Measurements from ENCODE around the gene PAX6.

The PAX6 gene

DNA sequence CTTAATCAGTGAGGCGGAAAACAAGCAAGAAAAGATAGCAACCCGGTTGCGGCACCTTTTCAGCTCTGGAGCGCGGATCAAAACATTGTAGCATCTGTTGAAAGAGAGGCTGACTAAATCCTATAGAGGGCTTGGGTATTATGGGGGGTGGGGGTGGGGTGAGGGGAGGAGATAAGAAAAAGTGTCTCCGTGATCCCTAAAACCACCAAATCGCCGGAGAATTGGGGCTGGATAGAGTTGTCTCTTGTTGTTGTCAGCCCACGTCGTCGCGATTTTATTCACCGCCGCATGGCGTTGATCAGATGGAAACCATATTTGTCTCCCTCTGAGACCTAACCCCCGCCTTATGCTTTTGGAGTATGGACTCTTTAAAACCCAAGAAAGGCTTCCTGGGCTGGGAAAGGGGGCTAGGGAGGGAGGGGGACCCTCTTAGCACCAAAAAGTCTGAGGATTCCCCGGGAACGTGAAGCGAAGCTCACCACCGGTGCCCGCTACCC, 13.0 kb downstream of the PAX6 start:
- no peak for DNase-seq (ENCODE audit: low read depth)

DNA sequence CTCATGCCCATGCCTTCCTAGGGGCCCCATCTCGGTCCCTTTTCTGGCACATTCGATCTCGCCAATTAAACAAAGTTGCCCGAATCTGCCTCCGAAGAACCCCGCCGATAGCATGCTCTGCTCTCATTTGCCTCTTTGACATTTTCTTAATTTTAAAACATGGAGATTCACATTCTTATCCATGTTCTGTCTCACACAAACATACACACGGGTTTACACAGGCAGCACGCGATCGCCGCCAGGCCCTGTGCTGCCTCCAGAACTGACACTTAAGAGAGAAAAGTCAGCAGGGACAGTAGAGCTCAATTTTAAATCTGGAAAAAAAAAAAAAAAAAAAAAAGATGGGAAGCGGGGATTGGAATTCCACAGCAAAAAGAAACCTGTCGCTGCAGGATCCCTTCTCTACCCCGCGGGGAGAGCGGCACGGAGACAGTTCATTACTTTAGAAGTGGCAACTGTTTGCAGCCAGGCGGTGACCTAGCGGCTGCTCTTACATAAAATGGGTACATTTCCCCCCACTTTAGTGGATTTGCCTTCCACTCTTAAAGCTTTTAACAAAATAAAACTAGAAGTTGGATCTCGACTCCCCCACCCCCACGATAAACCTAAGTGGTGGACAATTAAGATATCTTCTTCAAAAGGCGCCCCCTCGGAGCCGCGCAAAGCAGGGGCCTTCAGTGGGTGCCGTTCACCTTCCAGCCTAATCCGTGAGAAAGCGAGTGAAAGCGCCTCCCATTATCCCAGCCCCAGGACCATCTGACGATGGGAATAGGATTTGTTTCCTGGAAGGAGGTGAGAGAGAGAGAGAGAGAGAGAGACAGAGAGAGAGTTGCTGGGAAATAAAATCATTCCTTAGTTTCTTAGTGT, 13.7 kb downstream of the PAX6 start:
- no peak for DNase-seq (ENCODE audit: low read depth)

DNA sequence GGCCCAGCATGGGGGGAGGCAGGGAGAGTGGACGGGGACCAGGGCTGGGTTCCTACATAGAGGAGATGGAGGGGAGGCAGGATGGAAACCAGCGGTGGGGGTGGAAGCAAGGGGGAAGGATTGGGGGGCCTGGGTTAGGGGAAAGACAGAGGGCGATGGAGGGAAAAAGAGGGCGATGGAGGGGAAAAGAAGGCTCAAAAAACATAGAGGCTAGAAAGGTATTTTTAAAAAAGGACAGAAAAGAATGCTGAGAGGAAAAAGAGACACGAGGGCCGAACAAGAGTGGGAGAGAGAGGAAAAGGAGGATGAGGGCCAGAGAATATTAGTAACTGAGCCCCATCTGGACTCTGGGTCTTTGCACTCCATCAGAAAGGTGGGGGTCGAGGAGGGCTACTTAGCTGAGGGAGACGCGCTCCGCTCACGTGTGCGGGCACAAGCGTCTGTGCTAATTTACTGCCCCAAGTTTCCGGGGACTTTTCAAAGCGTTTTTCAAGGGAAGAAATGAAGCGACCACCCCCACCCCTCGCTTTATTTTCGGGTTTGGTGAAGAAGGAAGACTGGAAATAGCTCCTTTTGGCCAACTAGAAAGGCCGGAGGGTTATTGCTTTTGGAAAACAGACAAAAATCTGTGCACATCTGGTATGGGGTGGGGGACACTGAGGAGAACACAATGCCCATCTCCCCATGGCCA, 14.5 kb downstream of the PAX6 start:
- no peak for DNase-seq (ENCODE audit: low read depth)

- DNase-seq (ENCODE audit: low read depth) = no peak
These were observed 15.2 kb downstream of the PAX6 start for GRCh38 chr11:31795706-31796498.

DNA sequence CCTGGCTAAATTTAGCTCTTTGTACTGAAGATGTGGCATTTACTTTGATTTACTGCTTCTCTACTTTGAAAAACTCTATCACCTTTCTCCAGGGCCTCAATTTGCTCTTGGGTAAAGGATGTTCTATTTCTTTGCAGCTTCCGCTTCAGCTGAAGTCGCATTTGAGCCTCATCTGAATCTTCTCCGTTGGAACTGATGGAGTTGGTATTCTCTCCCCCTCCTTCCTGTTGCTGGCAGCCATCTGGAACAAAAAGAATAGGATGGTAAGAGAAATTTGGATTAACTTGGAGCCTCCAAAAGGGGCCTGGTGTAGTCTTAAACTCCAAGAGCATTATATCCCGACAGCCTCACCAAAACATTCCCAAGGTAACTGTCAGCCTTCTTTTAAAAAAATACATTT, 16.6 kb downstream of the PAX6 start:
- DNase-seq (ENCODE audit: low read depth) = no peak

DNA sequence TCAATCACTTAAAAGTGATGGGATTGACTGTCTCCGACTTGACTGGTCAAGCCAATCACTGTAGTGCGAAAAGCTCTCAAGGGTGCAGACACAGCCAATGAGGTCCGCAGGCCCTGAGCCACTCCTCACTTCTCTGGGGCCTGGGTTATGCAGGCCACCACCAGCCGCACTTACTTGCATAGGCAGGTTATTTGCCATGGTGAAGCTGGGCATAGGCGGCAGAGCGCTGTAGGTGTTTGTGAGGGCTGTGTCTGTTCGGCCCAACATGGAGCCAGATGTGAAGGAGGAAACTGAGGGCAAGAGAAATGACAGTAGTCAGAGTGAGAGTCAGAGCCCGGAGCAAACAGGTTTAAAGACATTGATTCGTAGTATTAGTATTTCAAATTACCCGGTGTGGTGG, 17.9 kb downstream of the PAX6 start:
- no peak for DNase-seq (ENCODE audit: low read depth)

DNA sequence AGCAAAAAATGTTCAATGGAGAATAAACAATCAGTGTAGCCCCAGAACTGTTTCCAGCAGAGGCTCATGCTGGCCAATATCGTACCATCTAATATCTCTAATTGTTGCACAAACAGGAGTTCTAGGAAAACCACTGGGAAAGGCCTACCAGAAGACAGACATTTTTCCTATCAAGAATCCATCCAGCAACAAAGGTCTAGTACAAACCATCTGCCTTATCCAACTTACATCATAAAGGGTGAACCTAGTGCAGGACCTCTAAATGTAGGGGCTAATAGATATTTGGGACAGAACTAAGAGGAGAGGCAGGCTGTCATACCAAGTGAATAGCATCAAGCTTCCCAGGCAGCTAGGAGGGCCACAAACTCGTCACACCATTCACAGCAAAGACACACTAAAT, 18.7 kb downstream of the PAX6 start:
- DNase-seq (ENCODE audit: low read depth) = no peak

- DNase-seq (ENCODE audit: low read depth) = no peak
These were observed 19.1 kb downstream of the PAX6 start for GRCh38 chr11:31792036-31792435.

- no peak for DNase-seq (ENCODE audit: low read depth)
These were observed 20.5 kb downstream of the PAX6 start for GRCh38 chr11:31790649-31791048.

GRCh38 chr11:31788085-31788484, 23.0 kb downstream of the PAX6 start:
- DNase-seq (ENCODE audit: low read depth) = no peak

- no peak for DNase-seq (ENCODE audit: low read depth)
These were observed 24.0 kb downstream of the PAX6 start for GRCh38 chr11:31786996-31787685.

DNA sequence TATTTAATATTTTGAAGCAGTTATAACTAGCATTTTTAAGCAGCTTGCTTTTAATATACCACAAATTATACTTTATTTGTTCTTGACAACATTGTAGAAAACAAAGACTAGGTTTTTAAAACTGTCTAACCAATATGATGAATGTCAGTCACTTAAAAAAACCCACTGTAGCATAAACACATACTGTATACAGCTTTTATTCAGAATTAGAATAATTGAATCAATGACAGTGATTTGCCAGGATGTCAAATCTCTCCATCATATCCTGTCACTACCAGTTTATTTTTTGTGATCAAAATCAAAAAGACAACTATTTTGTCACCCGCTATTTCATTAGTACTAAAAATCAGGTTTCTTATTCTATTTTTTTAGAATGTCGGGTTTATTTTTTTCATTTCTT, 26.5 kb downstream of the PAX6 start:
- no peak for DNase-seq (ENCODE audit: low read depth)

DNA sequence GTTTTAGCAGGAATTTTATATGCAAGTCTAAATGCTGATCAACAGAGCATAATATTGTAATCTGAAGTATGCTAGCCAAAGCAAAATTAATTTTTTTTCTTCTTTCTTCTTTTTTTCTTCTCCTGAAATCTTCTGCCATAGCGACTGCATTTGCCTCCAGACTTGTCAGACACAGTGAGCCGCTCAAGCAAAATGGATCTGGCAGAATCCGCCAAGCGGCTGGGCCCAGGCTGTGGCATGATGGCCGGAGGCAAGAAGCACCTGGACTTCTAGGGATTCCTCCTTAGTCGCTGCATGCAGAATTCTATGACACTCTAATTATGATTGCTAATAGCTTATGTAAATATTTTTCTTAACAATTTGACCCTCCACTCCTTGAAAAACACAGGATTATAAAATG, 27.9 kb downstream of the PAX6 start:
- DNase-seq (ENCODE audit: low read depth) = no peak

- no peak for DNase-seq (ENCODE audit: low read depth)
These were observed 28.9 kb downstream of the PAX6 start for GRCh38 chr11:31782257-31782656.

GRCh38 chr11:31780480-31780971, 30.6 kb downstream of the PAX6 start:
- no peak for DNase-seq (ENCODE audit: low read depth)

DNA sequence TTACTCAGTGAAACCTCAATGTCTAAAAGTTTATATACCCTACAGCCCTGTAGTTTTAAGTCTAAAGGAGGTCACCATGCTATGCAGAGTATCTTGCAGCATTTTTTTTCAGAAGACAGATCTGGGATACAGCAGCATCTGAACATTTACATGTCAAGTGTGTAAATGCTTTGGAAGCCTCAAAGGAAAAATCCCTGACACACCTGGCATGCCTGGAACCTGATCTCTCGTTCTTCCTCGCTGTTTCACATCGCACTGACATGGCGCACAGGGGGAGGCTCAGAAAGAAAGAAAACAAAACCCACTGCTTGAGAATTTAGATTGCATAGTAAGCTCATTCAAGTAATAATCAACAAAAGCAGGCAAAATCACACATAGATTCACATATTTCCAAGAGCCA, 31.0 kb downstream of the PAX6 start:
- DNase-seq (ENCODE audit: low read depth) = no peak

GRCh38 chr11:31779374-31779791, 31.7 kb downstream of the PAX6 start:
- no peak for DNase-seq (ENCODE audit: low read depth)

DNA sequence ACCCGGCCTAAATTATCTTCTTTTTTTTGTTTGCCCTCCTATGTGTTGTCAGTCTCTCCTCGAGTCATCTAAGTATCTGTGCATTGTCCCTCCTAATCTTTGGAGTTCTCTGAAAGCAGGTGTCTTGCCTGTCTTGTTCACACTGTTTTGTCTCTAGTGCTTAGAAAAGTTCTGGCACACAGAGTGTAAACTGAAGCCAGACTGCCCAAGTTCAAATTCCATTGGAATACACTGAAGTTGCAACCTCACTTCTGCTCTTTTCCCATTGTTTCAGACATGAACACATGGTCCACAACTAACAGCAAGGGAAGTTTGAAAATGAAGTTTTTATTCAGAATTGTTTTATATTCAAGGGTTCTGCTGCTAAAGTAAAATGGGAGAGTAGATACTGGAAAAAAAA, 38.7 kb downstream of the PAX6 start:
- no peak for DNase-seq (ENCODE audit: low read depth)

DNA sequence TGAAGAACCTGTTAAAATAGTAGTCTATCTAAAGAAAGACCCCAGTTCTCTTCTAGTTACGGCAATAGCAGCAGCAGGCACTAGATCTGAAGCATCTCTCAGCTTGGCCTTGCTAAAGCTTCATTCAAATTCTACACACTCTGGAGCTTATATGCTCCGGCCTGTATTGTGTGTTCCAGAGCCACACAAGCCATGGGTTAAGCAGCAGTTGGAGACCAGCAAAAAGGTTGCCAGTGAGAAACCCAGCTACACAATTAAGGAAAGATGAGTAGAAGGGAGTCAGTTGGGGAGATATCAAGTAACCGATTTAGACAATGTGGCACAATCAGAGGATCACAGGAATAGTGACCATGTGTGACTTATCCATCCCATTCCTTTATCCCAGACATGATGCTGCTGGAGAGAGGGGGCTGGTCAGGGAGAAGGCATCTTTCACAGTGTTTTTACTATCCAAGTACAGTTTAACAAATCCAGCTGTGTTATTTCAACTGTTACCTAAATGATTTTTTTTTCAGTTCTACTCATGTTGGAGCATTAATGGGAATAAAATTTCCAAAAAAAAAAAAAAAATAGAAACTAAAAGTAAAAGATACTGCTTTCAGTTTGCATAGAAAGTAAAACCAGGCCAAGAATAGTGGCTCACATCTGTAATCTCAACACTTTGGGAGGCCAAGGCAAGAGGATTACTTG, 41.0 kb downstream of the PAX6 start:
- no peak for DNase-seq (ENCODE audit: low read depth)

GRCh38 chr11:31768749-31769640, 42.1 kb downstream of the PAX6 start:
- no peak for DNase-seq (ENCODE audit: low read depth)
